ENCODE data around the gene RCL1. TPM values are rescaled to one million over a fixed set of nuclear protein-coding genes. Genes with fewer than 3 reads are reported as not detected.
"Not testable (repeated sequence)": the region's sequence is repeated elsewhere in the genome, so short reads cannot be mapped to it uniquely, and the experiment has no call there.

The RCL1 gene
- polyA plus RNA-seq, 1 experiment = 7.8 TPM

DNA sequence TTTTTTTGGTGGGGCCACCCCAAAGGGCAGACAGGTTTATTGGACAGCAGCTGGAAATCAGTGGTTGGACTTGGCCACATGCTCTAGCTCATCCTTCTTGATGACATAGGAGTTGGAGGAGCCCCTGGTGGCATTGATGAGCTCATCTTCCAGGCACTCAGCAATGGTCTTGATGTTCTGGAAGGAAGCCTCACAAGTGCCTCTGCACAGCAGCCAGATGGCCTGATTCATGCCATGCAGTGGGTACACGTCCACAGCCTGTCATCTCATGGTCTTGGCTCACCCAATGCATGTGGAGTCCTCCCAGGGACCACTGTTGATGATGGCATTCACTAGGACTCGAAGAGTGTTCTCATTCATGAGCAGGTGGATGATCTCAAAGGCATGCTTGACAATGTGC is 11.3 kb upstream of the RCL1 start:
- CTCF ChIA-PET = no interaction called here
- TF ChIP-seq, protein P1, sequence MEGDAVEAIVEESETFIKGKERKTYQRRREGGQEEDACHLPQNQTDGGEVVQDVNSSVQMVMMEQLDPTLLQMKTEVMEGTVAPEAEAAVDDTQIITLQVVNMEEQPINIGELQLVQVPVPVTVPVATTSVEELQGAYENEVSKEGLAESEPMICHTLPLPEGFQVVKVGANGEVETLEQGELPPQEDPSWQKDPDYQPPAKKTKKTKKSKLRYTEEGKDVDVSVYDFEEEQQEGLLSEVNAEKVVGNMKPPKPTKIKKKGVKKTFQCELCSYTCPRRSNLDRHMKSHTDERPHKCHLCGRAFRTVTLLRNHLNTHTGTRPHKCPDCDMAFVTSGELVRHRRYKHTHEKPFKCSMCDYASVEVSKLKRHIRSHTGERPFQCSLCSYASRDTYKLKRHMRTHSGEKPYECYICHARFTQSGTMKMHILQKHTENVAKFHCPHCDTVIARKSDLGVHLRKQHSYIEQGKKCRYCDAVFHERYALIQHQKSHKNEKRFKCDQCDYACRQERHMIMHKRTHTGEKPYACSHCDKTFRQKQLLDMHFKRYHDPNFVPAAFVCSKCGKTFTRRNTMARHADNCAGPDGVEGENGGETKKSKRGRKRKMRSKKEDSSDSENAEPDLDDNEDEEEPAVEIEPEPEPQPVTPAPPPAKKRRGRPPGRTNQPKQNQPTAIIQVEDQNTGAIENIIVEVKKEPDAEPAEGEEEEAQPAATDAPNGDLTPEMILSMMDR (IDR thresholded peaks at IDR 0.05; ENCODE audit: low read depth, low read length) = no peak
- Histone ChIP-seq H3K27me3 (ENCODE audit: control insufficient read depth, insufficient read depth, low read length) (peaks cover 3% of the 10 kb centered on the region), H3K4me3 (ENCODE audit: low read depth, low read length) (no peak overlapping the region), H3K27ac (ENCODE audit: low read depth, low read length) (no peak overlapping the region), H3K9me3 (ENCODE audit: control insufficient read depth, insufficient read depth, low read length) (no peaks in the 10 kb centered on the region)
- no peak for DNase-seq (ENCODE audit: low read depth, low spot score)
- POLR2A ChIA-PET = no interaction called here

DNA sequence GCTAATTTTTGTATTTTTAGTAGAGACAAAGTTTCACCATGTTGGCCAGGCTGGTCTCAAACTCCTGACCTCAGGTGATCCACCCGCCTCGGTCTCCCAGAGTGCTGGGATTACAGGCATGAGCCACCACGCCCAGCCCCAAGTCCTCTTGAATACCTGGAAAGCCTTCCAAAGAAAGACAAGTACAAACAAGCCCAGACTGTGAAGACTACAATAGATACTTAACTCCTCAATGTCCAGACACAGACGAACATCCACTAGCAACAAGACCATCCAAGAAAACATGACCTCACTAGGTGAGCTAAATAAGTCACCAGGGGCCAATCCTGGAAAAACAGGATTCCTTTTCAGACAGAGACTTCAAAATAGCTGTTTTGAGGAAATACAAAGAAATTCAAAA is 9.6 kb upstream of the RCL1 start:
- not testable (repeated sequence) for DNase-seq (ENCODE audit: low read depth, low spot score); H3K4me3 ChIP-seq (ENCODE audit: low read depth, low read length); H3K27me3 ChIP-seq (ENCODE audit: control insufficient read depth, insufficient read depth, low read length); H3K27ac ChIP-seq (ENCODE audit: low read depth, low read length); H3K9me3 ChIP-seq (ENCODE audit: control insufficient read depth, insufficient read depth, low read length)
- ChIA-PET POLR2A (interaction anchor here (0.7 kb wide), 1 partner anchor 9 kb away, joined by 4 read pairs; no protein-coding TSS in a partner anchor), CTCF (interaction anchor here (1.5 to 1.9 kb wide), 2 partner anchors 14 to 24 kb away, joined by 4 read pairs; no protein-coding TSS in a partner anchor)

DNA sequence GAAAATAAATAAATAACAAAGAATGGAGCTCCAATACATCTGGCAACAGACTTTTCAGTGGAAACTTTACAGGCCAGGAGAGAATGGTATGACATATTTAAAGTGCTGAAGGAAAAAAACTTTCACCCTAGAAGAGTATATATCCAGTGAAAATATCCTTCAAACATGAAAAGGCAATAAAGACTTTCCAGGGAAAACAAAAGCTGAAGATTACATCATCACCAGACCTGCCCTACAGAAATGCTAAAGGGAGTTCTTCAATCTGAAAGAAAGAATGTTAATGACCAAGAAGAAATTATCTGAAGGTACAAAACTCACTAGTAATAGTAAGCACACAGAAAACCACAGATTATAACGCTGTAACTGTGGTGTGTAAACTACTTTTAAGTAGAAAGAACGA is 8.3 kb upstream of the RCL1 start:
- POLR2A ChIA-PET = no interaction called here
- no peak overlapping the region for H3K4me3 ChIP-seq (ENCODE audit: low read depth, low read length)
- CTCF ChIA-PET = interaction anchor here (0.9 to 1.9 kb wide), 3 partner anchors 13 to 204 kb away, joined by 4 read pairs; no protein-coding TSS in a partner anchor
- H3K9me3 ChIP-seq (ENCODE audit: control insufficient read depth, insufficient read depth, low read length) = no peaks in the 10 kb centered on the region
- peaks cover 3% of the 10 kb centered on the region for H3K27me3 ChIP-seq (ENCODE audit: control insufficient read depth, insufficient read depth, low read length)
- no peak for DNase-seq (ENCODE audit: low read depth, low spot score)
- H3K27ac ChIP-seq (ENCODE audit: low read depth, low read length) = no peak overlapping the region
- TF ChIP-seq, protein P1 (IDR thresholded peaks at IDR 0.05; ENCODE audit: low read depth, low read length) = no peak

DNA sequence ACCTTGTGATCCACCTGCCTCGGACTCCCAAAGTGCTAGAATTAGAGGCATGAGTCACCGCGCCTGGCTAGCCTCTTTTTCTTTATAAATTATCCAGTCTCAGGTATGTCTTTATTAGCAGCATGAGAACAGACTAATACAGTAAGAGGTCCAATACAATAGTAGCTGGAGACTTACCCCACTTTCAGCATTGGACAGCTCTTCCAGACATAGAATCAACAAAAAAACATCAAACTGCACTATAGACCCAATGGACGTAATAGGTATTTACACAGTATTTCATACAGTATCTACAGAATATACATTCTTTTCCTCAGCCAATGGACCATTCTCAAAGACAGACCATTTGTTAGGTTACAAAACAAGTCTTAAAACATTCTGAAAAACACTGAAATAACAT is 6.1 kb upstream of the RCL1 start:
- no peak for DNase-seq (ENCODE audit: low read depth, low spot score)
- ChIA-PET POLR2A (no interaction called here), CTCF (interaction anchor here (0.6 to 1.6 kb wide), 3 partner anchors 24 to 197 kb away, joined by 3 to 8 read pairs (median 4); no protein-coding TSS in a partner anchor)
- no peak overlapping the region for H3K4me3 ChIP-seq (ENCODE audit: low read depth, low read length)
- TF ChIP-seq, protein P1 (IDR thresholded peaks at IDR 0.05; ENCODE audit: low read depth, low read length) = no peak
- peaks cover 3% of the 10 kb centered on the region for H3K27me3 ChIP-seq (ENCODE audit: control insufficient read depth, insufficient read depth, low read length)
- no peaks in the 10 kb centered on the region for H3K9me3 ChIP-seq (ENCODE audit: control insufficient read depth, insufficient read depth, low read length)
- no peak overlapping the region for H3K27ac ChIP-seq (ENCODE audit: low read depth, low read length)

DNA sequence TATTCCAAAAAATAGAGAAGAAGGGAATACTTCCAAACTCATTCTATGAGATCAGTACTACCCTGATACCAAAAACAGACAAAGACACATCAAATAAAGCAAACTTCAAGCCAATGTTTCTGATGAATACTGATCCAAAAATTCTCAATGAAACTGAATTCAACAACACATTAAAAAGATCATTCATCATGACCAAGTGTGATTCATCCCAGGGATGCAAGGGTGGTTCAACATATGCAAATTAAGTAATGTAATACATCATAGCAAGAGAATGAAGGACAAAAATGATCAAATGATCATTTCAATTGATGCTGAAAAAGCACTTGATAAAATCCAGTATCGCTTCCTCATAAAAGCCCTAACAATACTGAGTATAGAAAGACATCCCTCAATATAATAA is 4.9 kb upstream of the RCL1 start:
- no peak overlapping the region for H3K27ac ChIP-seq (ENCODE audit: low read depth, low read length)
- ChIA-PET POLR2A (no interaction called here), CTCF (no interaction called here)
- DNase-seq (ENCODE audit: low read depth, low spot score) = no peak
- TF ChIP-seq, protein P1 (IDR thresholded peaks at IDR 0.05; ENCODE audit: low read depth, low read length) = no peak
- no peaks in the 10 kb centered on the region; the same call in 1 of the 2 replicates for H3K9me3 ChIP-seq (ENCODE audit: control insufficient read depth, insufficient read depth, low read length)
- peaks cover 3% of the 10 kb centered on the region for H3K27me3 ChIP-seq (ENCODE audit: control insufficient read depth, insufficient read depth, low read length)
- no peak overlapping the region for H3K4me3 ChIP-seq (ENCODE audit: low read depth, low read length)
